ENCODE measurements around the gene ITPR2. TPM values are rescaled to one million over a fixed set of nuclear protein-coding genes. Genes with fewer than 3 reads are reported as not detected.

ITPR2 gene
- total RNA-seq, 4 donors from 2014 or later, result 34.1 to 53.0 (median 41.0) TPM

- TF ChIP-seq CTCF (IDR thresholded peaks at IDR 0.05; ENCODE audit: low read depth), result no peak
Measured at GRCh38 chr12:26717757-26718156, 115.2 kb downstream of the ITPR2 start.

- no peak for TF ChIP-seq CTCF (IDR thresholded peaks at IDR 0.05; ENCODE audit: low read depth)
Measured at GRCh38 chr12:26715232-26715631, 117.8 kb downstream of the ITPR2 start.

GRCh38 chr12:26713885-26714383, 119.1 kb downstream of the ITPR2 start:
- no peak for TF ChIP-seq CTCF (IDR thresholded peaks at IDR 0.05; ENCODE audit: low read depth)

- no peak for TF ChIP-seq CTCF (IDR thresholded peaks at IDR 0.05; ENCODE audit: low read depth)
Measured at GRCh38 chr12:26712892-26713291, 120.1 kb downstream of the ITPR2 start.

GRCh38 chr12:26711569-26711968, 121.4 kb downstream of the ITPR2 start:
- TF ChIP-seq CTCF (IDR thresholded peaks at IDR 0.05; ENCODE audit: low read depth), result no peak

GRCh38 chr12:26711072-26711471, 121.9 kb downstream of the ITPR2 start:
- TF ChIP-seq CTCF (IDR thresholded peaks at IDR 0.05; ENCODE audit: low read depth), result no peak

GRCh38 chr12:26705851-26706250, 127.1 kb downstream of the ITPR2 start:
- no peak for TF ChIP-seq CTCF (IDR thresholded peaks at IDR 0.05; ENCODE audit: low read depth)
